ENCODE measurements around the gene DPF1. TPM values are rescaled to one million over a fixed set of nuclear protein-coding genes. Genes with fewer than 3 reads are reported as not detected.

DPF1 gene
- total and polyA plus RNA-seq, 12 donors, result 0.17 to 1.3 (median 0.67) TPM; not detected in 5

- H3K9me3 ChIP-seq (replicated peaks in 1 of 3), result no peaks in the 10 kb centered on the region
- no peak overlapping the region for H3K27ac ChIP-seq
- H3K27me3 ChIP-seq, result no peaks in the 10 kb centered on the region
- 90 to 96% (median 94%) methylated on average over 4 of the region's 4 CpGs for WGBS, 4 donors
- DNase-seq, result no peak
- no peaks in the 10 kb centered on the region for H3K4me1 ChIP-seq (replicated peaks in 1 of 2)
- TF ChIP-seq CTCF (IDR thresholded peaks at IDR 0.05), result no peak
- TF ChIP-seq POLR2A (IDR thresholded peaks at IDR 0.05), result no peak
- intact Hi-C loops (cut with DNase I), result no loop called here
- H3K4me3 ChIP-seq, result no peak overlapping the region
- H3K36me3 ChIP-seq (replicated peaks in 1 of 2), result peaks cover 0 to 7% of the 10 kb centered on the region in 2 donors
Measured at GRCh38 chr19:38168637-38169036, 55.4 kb downstream of the DPF1 start.

- TF ChIP-seq CTCF (IDR thresholded peaks at IDR 0.05) (no peak), POLR2A (IDR thresholded peaks at IDR 0.05) (no peak)
- WGBS, 4 donors, result 97 to 98% (median 97%) methylated on average over 6 of the region's 6 CpGs
- Histone ChIP-seq H3K27ac (no peak overlapping the region), H3K27me3 (no peaks in the 10 kb centered on the region), H3K9me3 (replicated peaks in 1 of 3) (no peaks in the 10 kb centered on the region), H3K4me1 (replicated peaks in 1 of 2) (no peaks in the 10 kb centered on the region), H3K4me3 (no peak overlapping the region), H3K36me3 (replicated peaks in 1 of 2) (peaks cover 0 to 7% of the 10 kb centered on the region in 2 donors)
- intact Hi-C loops (cut with DNase I), result no loop called here
- no peak for DNase-seq
Measured at GRCh38 chr19:38165335-38165734, 58.7 kb downstream of the DPF1 start.

GRCh38 chr19:38164526-38164925, 59.5 kb downstream of the DPF1 start:
- intact Hi-C loops (cut with DNase I), result no loop called here
- H3K27ac ChIP-seq, result no peak overlapping the region
- no peaks in the 10 kb centered on the region for H3K4me1 ChIP-seq (replicated peaks in 1 of 2)
- no peak for TF ChIP-seq CTCF (IDR thresholded peaks at IDR 0.05)
- TF ChIP-seq POLR2A (IDR thresholded peaks at IDR 0.05), result no peak
- no peaks in the 10 kb centered on the region for H3K9me3 ChIP-seq (replicated peaks in 1 of 3)
- peaks cover 0 to 7% of the 10 kb centered on the region in 2 donors for H3K36me3 ChIP-seq (replicated peaks in 1 of 2)
- no peak for DNase-seq
- 95 to 100% (median 96%) methylated on average over 6 to 25 of the region's 25 CpGs for WGBS, 4 donors
- H3K27me3 ChIP-seq, result no peaks in the 10 kb centered on the region
- no peak overlapping the region for H3K4me3 ChIP-seq

GRCh38 chr19:38163419-38164290, 60.4 kb downstream of the DPF1 start:
- intact Hi-C loops (cut with DNase I), result no loop called here
- peaks cover 0 to 7% of the 10 kb centered on the region in 2 donors for H3K36me3 ChIP-seq (replicated peaks in 1 of 2)

More at GRCh38 chr19:38163419-38164290, 60.4 kb downstream of the DPF1 start:
- no peak for TF ChIP-seq POLR2A (IDR thresholded peaks at IDR 0.05)
- no peak for TF ChIP-seq CTCF (IDR thresholded peaks at IDR 0.05)
- WGBS, 4 donors, result 78 to 90% (median 86%) methylated on average over 21 to 23 of the region's 23 CpGs
- no peaks in the 10 kb centered on the region for H3K4me1 ChIP-seq (replicated peaks in 1 of 2)
- no peak overlapping the region for H3K4me3 ChIP-seq
- H3K9me3 ChIP-seq (replicated peaks in 1 of 3), result no peaks in the 10 kb centered on the region
- no peak overlapping the region for H3K27ac ChIP-seq
- peak in 5 of 7 donors; percentile 35 to 64 (median 59) for DNase-seq
- no peaks in the 10 kb centered on the region for H3K27me3 ChIP-seq

All from adrenal gland (tissue), 12 donors.